ENCODE measurements around the gene UCMA. TPM values are rescaled to one million over a fixed set of nuclear protein-coding genes. Genes with fewer than 3 reads are reported as not detected.
"Not testable (repeated sequence)": the region's sequence is repeated elsewhere in the genome, so short reads cannot be mapped to it uniquely, and the experiment has no call there.

Gene UCMA
- polyA plus RNA-seq, 1 donor from 2014 or later, result not detected

DNA sequence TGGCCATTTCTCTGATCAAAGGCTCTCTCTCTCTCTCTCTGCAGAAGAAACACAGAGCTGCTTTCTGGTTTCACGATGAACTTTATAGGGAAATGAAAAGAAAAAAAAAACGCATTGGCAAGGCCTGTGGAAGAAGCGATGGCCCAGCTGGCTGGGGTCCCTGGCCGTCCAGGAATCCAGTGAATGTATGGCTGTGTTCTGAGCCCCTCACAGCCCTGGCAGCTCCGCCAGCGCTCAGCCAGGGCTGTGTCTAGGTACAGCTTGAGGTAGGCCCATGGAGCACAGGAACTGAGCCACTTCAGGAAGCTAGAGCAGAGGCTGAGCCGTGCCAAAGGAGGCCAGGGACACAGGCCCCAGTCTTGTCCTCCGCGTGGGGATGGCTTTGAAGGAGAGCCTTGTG lies 13.1 kb upstream of the UCMA start:
- no peak overlapping the region for H3K27ac Mint-ChIP-seq
- peaks cover 10% of the 10 kb centered on the region for H3K27me3 Mint-ChIP-seq
- H3K4me3 Mint-ChIP-seq, result no peak overlapping the region
- H3K36me3 Mint-ChIP-seq, result no peaks in the 10 kb centered on the region
- no peaks in the 10 kb centered on the region for H3K9me3 Mint-ChIP-seq
- no peaks in the 10 kb centered on the region for H3K4me1 Mint-ChIP-seq

DNA sequence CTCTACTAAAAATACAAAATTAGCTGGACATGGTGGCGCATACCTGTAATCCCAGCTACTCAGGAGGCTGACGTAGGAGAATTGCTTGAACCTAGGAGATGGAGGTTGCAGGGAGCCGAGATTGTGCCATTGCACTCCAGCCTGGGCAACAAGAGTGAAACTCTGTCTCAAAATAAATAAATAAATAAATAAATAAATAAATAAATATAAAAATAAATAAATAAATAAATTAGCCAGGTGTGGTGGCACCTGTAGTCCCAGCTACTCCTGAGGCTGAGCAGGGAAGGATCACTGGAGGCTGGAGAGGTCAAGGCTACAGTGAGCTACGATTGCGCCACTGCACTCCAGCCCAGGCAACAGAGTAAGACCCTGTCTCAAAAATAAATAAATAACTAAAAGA lies 8.1 kb upstream of the UCMA start:
- H3K9me3 Mint-ChIP-seq, H3K27ac Mint-ChIP-seq, H3K27me3 Mint-ChIP-seq, H3K4me1 Mint-ChIP-seq, H3K36me3 Mint-ChIP-seq, H3K4me3 Mint-ChIP-seq: not testable (repeated sequence)

DNA sequence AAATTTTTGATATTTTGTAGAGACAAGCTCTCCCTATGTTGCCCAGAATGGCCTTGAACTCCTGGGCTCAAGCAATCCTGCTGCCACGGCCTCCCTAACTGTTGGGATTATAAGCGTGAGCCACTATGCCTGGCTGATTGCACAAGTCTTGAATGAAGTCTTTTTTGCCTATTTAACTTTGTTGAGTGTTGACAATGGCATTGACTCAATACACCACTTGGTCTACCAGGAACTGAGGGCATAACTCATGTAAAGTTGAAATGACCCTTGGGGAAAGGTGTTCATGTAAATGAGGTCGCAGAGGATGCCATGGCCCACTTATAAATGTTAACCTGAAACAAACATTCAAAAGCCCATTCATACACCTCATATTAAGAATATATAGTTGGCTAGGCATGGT lies 7.4 kb upstream of the UCMA start:
- Mint-ChIP-seq H3K27ac (no peak overlapping the region), H3K27me3 (peaks cover 6% of the 10 kb centered on the region), H3K9me3 (no peaks in the 10 kb centered on the region), H3K4me1 (no peaks in the 10 kb centered on the region), H3K36me3 (no peaks in the 10 kb centered on the region), H3K4me3 (no peak overlapping the region)

- Mint-ChIP-seq H3K36me3 (no peaks in the 10 kb centered on the region), H3K27ac (no peak overlapping the region), H3K4me1 (no peaks in the 10 kb centered on the region), H3K4me3 (no peak overlapping the region), H3K27me3 (peaks cover 6% of the 10 kb centered on the region), H3K9me3 (no peaks in the 10 kb centered on the region)
These were observed 5.7 kb upstream of the UCMA start for GRCh38 chr10:13239923-13240322.

DNA sequence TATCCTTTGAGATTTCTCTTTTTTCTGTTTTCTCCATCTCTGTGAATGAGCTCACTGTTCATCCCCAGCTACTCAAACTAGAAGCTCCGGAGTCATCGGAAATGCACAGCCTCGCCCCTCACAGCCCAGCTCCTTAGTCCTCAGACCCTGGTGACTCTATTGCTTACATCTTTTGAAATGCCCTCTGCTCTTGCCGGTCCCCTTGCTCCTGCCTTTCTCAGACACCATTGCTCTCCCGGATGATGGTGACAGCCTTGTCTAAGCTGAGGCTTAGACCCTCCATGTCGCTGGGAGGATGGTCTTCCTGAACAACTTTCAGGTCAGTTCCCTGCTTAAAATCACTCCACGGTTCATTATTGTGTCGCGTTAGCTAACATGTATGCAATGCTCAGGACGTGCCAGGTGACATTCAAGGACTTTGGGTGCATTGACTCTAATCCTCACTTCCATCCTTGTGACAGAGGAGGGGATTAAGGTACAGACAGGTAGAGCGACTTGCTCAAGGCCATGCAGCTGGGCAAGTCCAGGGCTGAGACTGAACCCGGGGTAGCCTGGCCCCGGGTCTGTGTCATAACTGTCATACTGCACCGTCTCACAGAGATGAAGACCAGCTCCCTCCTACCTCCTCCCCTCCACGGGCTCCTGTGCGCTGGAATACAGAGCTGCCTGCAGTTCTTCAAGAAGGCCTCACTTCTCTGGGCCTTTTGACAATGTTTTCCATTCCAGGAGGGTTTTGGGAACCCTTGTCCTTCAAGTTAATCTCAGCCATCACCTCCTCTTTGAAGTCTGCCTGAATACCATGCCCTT lies 4.3 kb upstream of the UCMA start:
- Mint-ChIP-seq H3K36me3 (no peaks in the 10 kb centered on the region), H3K27me3 (peaks cover 6% of the 10 kb centered on the region), H3K9me3 (no peaks in the 10 kb centered on the region), H3K4me3 (no peak overlapping the region), H3K4me1 (no peaks in the 10 kb centered on the region), H3K27ac (no peak overlapping the region)

DNA sequence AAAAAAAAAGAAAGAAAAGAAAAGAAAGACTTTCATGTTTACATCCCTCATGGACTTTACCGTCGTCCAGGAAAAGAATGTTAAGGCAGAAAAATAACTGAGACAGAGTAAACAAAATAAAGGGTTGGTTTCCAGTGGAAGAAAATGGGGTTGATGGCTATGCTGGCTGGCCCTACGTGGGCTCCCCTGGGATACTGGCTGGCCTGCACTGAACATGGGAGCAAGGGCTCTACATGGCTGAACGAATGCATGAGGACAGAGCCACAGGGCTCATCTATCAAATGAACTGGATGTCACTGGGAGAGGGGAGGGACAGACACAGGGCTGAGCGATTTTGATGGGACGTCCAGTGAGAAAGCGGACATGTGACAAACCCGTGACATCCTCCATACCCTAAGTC lies 2.5 kb upstream of the UCMA start:
- Mint-ChIP-seq H3K9me3 (no peaks in the 10 kb centered on the region), H3K4me3 (no peak overlapping the region), H3K27ac (no peak overlapping the region), H3K4me1 (no peaks in the 10 kb centered on the region), H3K36me3 (no peaks in the 10 kb centered on the region), H3K27me3 (peaks cover 2% of the 10 kb centered on the region)

GRCh38 chr10:13234736-13235135 lies 562 bp upstream of the UCMA start:
- not testable (repeated sequence) for H3K27me3 Mint-ChIP-seq, H3K4me3 Mint-ChIP-seq, H3K4me1 Mint-ChIP-seq, H3K9me3 Mint-ChIP-seq, H3K36me3 Mint-ChIP-seq, H3K27ac Mint-ChIP-seq

DNA sequence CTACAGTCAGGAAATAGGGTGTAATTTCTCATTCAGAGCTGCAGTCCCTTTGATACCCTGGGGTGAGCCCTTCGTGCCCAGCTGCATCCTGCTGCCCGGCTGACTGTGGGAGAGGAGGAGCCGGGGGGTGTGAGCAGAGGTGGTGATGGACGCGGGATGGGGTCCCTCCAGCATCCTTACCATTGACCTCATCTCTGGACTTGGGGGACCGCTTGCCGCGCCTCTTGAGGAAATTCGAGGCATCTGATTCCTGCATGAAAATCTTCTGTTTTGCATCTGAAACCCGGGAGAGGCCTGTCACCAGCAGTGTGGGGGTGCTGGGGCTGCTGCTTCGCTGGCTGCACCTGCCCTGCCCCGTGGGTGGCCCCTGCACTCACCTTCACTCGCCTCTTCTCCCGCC lies 816 bp downstream of the UCMA start:
- Mint-ChIP-seq H3K4me1 (no peaks in the 10 kb centered on the region), H3K36me3 (no peaks in the 10 kb centered on the region), H3K27ac (peak overlapping the region in 1 of 3 donors; percentile 67), H3K27me3 (peaks cover 4% of the 10 kb centered on the region), H3K4me3 (no peak overlapping the region), H3K9me3 (no peaks in the 10 kb centered on the region)

- H3K4me1 Mint-ChIP-seq, result no peaks in the 10 kb centered on the region
- H3K36me3 Mint-ChIP-seq, result no peaks in the 10 kb centered on the region
- H3K27ac Mint-ChIP-seq, result no peak overlapping the region
- no peak overlapping the region for H3K4me3 Mint-ChIP-seq
- peaks cover 4% of the 10 kb centered on the region for H3K27me3 Mint-ChIP-seq
- no peaks in the 10 kb centered on the region for H3K9me3 Mint-ChIP-seq
These were observed 2.4 kb downstream of the UCMA start for GRCh38 chr10:13231808-13232207.

- Mint-ChIP-seq H3K27me3 (peaks cover 4% of the 10 kb centered on the region), H3K4me1 (no peaks in the 10 kb centered on the region), H3K4me3 (no peak overlapping the region), H3K36me3 (no peaks in the 10 kb centered on the region), H3K9me3 (no peaks in the 10 kb centered on the region), H3K27ac (no peak overlapping the region)
These were observed 3.0 kb downstream of the UCMA start for GRCh38 chr10:13231190-13231589.

DNA sequence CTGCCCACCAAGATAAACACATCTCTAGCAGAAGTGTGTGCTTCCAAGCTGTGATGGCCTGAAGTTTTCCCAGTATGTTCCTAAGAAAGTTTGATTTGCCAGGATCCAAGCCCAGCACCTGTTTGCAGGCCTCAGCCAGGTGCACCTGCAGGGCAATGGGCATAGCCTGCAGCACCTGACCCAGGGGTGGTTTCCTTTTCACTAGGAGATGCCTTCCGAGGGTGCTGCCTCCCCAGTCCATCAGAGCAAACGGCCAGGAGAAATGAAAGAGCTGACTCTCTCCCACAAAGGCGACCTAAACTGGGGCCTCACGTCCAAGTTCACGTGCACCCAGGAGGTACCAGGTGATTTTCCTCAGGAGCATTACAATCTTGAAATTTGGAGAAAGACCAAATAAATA lies 7.1 kb downstream of the UCMA start:
- no peak overlapping the region for H3K4me3 Mint-ChIP-seq
- H3K27ac Mint-ChIP-seq, result no peak overlapping the region
- peaks cover 3% of the 10 kb centered on the region for H3K27me3 Mint-ChIP-seq
- peaks cover 0 to 1% (median 0%) of the 10 kb centered on the region in 3 donors for H3K4me1 Mint-ChIP-seq
- no peaks in the 10 kb centered on the region for H3K9me3 Mint-ChIP-seq
- H3K36me3 Mint-ChIP-seq, result no peaks in the 10 kb centered on the region

- Mint-ChIP-seq H3K9me3 (no peaks in the 10 kb centered on the region), H3K36me3 (no peaks in the 10 kb centered on the region)
These were observed 8.6 kb downstream of the UCMA start for GRCh38 chr10:13225601-13226000.

GRCh38 chr10:13224210-13224995 lies 9.8 kb downstream of the UCMA start:
- Mint-ChIP-seq H3K27me3 (peaks cover 1% of the 10 kb centered on the region), H3K4me3 (no peak overlapping the region), H3K36me3 (no peaks in the 10 kb centered on the region), H3K4me1 (peaks cover 0 to 1% (median 0%) of the 10 kb centered on the region in 3 donors), H3K9me3 (no peaks in the 10 kb centered on the region), H3K27ac (peak overlapping the region in 1 of 3 donors; percentile 9)

More at GRCh38 chr10:13225601-13226000, 8.6 kb downstream of the UCMA start:
- H3K4me1 Mint-ChIP-seq, result peaks cover 0 to 1% (median 0%) of the 10 kb centered on the region in 3 donors
- no peak overlapping the region for H3K4me3 Mint-ChIP-seq
- H3K27ac Mint-ChIP-seq, result no peak overlapping the region
- peaks cover 3% of the 10 kb centered on the region for H3K27me3 Mint-ChIP-seq

DNA sequence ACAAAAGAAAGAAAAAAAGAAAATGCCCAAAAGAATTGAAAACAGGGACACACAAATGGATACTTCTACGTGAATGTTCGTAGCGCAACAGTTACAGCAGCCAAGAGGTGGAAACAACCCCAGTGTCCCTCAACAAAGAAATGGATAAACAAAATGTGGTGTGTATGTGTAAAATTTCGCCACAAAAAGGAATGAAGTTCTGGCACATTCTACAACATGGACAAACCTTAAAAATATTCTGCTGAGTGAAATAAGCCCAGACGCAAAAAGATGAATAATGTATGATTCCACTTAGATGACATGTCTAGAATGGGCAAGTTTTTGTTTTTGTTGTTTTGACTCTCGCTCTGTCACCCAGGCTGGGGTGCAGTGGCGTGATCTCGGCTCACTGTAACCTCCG lies 10.9 kb downstream of the UCMA start:
- Mint-ChIP-seq H3K36me3 (no peaks in the 10 kb centered on the region), H3K4me1 (peaks cover 0 to 1% (median 0%) of the 10 kb centered on the region in 3 donors), H3K9me3 (no peaks in the 10 kb centered on the region), H3K27me3 (peaks cover 1% of the 10 kb centered on the region), H3K27ac (no peak overlapping the region), H3K4me3 (no peak overlapping the region)

- Mint-ChIP-seq H3K9me3 (no peaks in the 10 kb centered on the region), H3K27me3 (peaks cover 1% of the 10 kb centered on the region), H3K4me1 (peaks cover 0 to 1% (median 0%) of the 10 kb centered on the region in 3 donors), H3K4me3 (no peak overlapping the region), H3K27ac (no peak overlapping the region), H3K36me3 (no peaks in the 10 kb centered on the region)
These were observed 11.6 kb downstream of the UCMA start for GRCh38 chr10:13222566-13222965.

- no peak overlapping the region for H3K27ac Mint-ChIP-seq
- no peak overlapping the region for H3K4me3 Mint-ChIP-seq
- peaks cover 0 to 1% (median 0%) of the 10 kb centered on the region in 3 donors for H3K4me1 Mint-ChIP-seq
- peaks cover 1% of the 10 kb centered on the region for H3K27me3 Mint-ChIP-seq
- H3K9me3 Mint-ChIP-seq, result no peaks in the 10 kb centered on the region
- H3K36me3 Mint-ChIP-seq, result no peaks in the 10 kb centered on the region
These were observed 12.0 kb downstream of the UCMA start for GRCh38 chr10:13222151-13222550.
